Right forelimb (tissue), 1 donor: Measurements from ENCODE around the gene MICOS13.
"Not testable (repeated sequence)": the region's sequence is repeated elsewhere in the genome, so short reads cannot be mapped to it uniquely, and the experiment has no call there.

Experiments used
- DNase-seq: peaks from one replicate; pipeline ENCODE4 v3.0.0-alpha.2; 2018

MICOS13 gene

GRCh38 chr19:5680437-5681368, at the start of gene MICOS13, which contains the start of gene HSD11B1L:
TSS of gene MICOS13 (minus strand) at chr19:5680516. CDS start at chr19:5680486, 30 bp downstream.
TSS of gene HSD11B1L (plus strand) at chr19:5681027. CDS start at chr19:5684833, 3,806 bp downstream.
- peak; percentile 98 for DNase-seq

- no peak for DNase-seq
Measured at GRCh38 chr19:5727453-5728050, 47.2 kb upstream of the MICOS13 start.

- DNase-seq: peak; percentile 98
Measured at GRCh38 chr19:5719961-5720790, 39.9 kb upstream of the MICOS13 start, which contains the start of the genes CATSPERD and LONP1. TSS of gene CATSPERD (plus strand) at chr19:5720637. CDS start at chr19:5720738, 101 bp downstream. TSS of gene LONP1 (minus strand) at chr19:5720146. CDS start at chr19:5720132, 14 bp downstream.

GRCh38 chr19:5719274-5719960, 39.1 kb upstream of the MICOS13 start:
- DNase-seq: no peak

- DNase-seq: no peak
Measured at GRCh38 chr19:5718579-5719273, 38.4 kb upstream of the MICOS13 start.

- DNase-seq: no peak
Measured at GRCh38 chr19:5718037-5718578, 37.8 kb upstream of the MICOS13 start.

GRCh38 chr19:5717215-5717935, 37.1 kb upstream of the MICOS13 start:
- DNase-seq: no peak

GRCh38 chr19:5714816-5715215, 34.5 kb upstream of the MICOS13 start:
- no peak for DNase-seq

- no peak for DNase-seq
Measured at GRCh38 chr19:5713228-5713627, 32.9 kb upstream of the MICOS13 start.

GRCh38 chr19:5711713-5712161, 31.4 kb upstream of the MICOS13 start:
- no peak for DNase-seq

GRCh38 chr19:5711025-5711424, 30.7 kb upstream of the MICOS13 start:
- no peak for DNase-seq

- no peak for DNase-seq
Measured at GRCh38 chr19:5707576-5708575, 27.6 kb upstream of the MICOS13 start.

- no peak for DNase-seq
Measured at GRCh38 chr19:5706876-5707573, 26.7 kb upstream of the MICOS13 start.

- no peak for DNase-seq
Measured at GRCh38 chr19:5705552-5705951, 25.2 kb upstream of the MICOS13 start.

GRCh38 chr19:5703819-5704818, 23.8 kb upstream of the MICOS13 start:
- DNase-seq: no peak

- DNase-seq: not testable (repeated sequence)
Measured at GRCh38 chr19:5702053-5702410, 21.7 kb upstream of the MICOS13 start.

- DNase-seq: peak; percentile 37
Measured at GRCh38 chr19:5700455-5701092, 20.3 kb upstream of the MICOS13 start.
